Measurements from ENCODE around the gene PRDX3. TPM values are rescaled to one million over a fixed set of nuclear protein-coding genes. Genes with fewer than 3 reads are reported as not detected.

Gene PRDX3
- total RNA-seq, 2 experiments from 2014 or later, result 156 to 175 TPM

DNA sequence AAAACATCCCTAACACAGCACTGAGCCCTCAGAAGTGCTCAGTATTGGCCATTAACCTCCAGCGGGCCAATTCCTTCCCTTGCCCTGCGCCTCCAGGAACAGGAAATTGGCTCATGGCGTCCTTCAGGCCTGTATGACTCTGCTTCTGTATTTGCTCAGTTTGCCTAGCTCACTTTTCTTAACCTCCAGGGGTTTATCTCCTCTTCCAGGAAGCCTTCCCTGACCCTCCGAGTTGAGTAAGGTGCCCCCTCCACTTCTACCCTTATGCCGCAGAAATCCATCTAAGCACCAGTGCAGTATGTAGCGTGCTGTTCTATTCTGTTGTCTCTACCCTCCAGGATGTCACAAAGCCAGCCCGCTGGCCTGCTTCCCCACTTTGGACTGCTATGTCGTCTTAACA, 12.0 kb downstream of the PRDX3 start:
- H3K9me3 ChIP-seq (ENCODE audit: low read length), result no peaks in the 10 kb centered on the region
- ChIA-PET POLR2A (interaction anchor here (0.6 kb wide), 1 partner anchor 24 kb away, joined by 3 read pairs; no protein-coding TSS in a partner anchor), CTCF (ENCODE audit: unreplicated experiment) (no interaction called here)
- no peaks in the 10 kb centered on the region for H4K20me1 ChIP-seq (ENCODE audit: insufficient read depth, low read length)
- H3K4me3 ChIP-seq (ENCODE audit: low read depth, low read length, poor library complexity, severe bottlenecking), result no peak overlapping the region
- peaks cover 26% of the 10 kb centered on the region for H3K4me1 ChIP-seq (ENCODE audit: insufficient read depth, low read length, poor library complexity, severe bottlenecking)
- intact Hi-C loops (cut with micrococcal nuclease; ENCODE audit: unreplicated experiment), result no loop called here
- no peak for DNase-seq (ENCODE audit: low spot score)
- TF ChIP-seq CTCF (conservative IDR thresholded peaks at IDR 0.05; ENCODE audit: low read length) (no peak), EZH2phosphoT487 (IDR thresholded peaks at IDR 0.05; ENCODE audit: borderline replicate concordance, low read depth, low read length) (no peak)
- peak overlapping the region; percentile 94; the same call in 1 of the 2 replicates for H3K4me2 ChIP-seq (ENCODE audit: low read length)
- H2AFZ ChIP-seq (ENCODE audit: low read length), result no peak overlapping the region
- no TSS peak for BruUV-seq (replicated peaks)
- no peaks in the 10 kb centered on the region for H3K9me2 ChIP-seq (ENCODE audit: insufficient read depth, low read length)
- peaks cover 56% of the 10 kb centered on the region for H3K36me3 ChIP-seq (ENCODE audit: insufficient read depth, low read length)
- no peak overlapping the region for H3K27ac ChIP-seq (ENCODE audit: low read depth, low read length, poor library complexity, severe bottlenecking)
- peaks cover 10% of the 10 kb centered on the region; the same call in 1 of the 2 replicates for H3K79me2 ChIP-seq (ENCODE audit: insufficient read depth, low read depth, low read length)

DNA sequence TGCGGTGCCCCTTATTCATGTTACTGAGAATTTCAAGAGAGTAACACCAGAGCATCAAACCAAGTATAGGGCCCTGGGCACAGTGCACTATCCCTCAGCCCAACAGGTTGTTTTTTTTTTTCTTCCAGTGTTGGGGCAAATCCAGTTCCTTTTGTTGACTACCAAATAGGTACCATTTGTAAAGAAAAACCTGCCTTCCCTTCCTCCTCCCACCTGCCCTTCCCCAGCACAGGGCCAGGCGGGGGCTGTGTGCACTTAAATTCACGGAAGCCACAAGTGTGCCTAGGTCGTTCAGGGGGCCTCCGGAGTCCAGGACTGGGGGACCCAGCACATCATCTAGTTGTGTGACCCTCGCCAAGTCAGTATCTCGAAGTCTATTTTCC, 12.5 kb downstream of the PRDX3 start:
- ChIA-PET CTCF (ENCODE audit: unreplicated experiment) (no interaction called here), POLR2A (interaction anchor here (0.6 kb wide), 2 partner anchors 24 to 107 kb away, joined by 3 read pairs; no protein-coding TSS in a partner anchor)
- no TSS peak for BruUV-seq (replicated peaks)
- intact Hi-C loops (cut with micrococcal nuclease; ENCODE audit: unreplicated experiment), result no loop called here
- no peak for TF ChIP-seq EZH2phosphoT487 (IDR thresholded peaks at IDR 0.05; ENCODE audit: borderline replicate concordance, low read depth, low read length)
- TF ChIP-seq CTCF (conservative IDR thresholded peaks at IDR 0.05; ENCODE audit: low read length), result no peak
- no peaks in the 10 kb centered on the region for H3K9me2 ChIP-seq (ENCODE audit: insufficient read depth, low read length)
- H3K4me3 ChIP-seq (ENCODE audit: low read depth, low read length, poor library complexity, severe bottlenecking), result peak overlapping the region; percentile 82
- H2AFZ ChIP-seq (ENCODE audit: low read length), result peak overlapping the region; percentile 79
- no peak for DNase-seq (ENCODE audit: low spot score)
- no peaks in the 10 kb centered on the region for H3K9me3 ChIP-seq (ENCODE audit: low read length)
- H3K79me2 ChIP-seq (ENCODE audit: insufficient read depth, low read depth, low read length), result peaks cover 10% of the 10 kb centered on the region; the same call in 1 of the 2 replicates
- peak overlapping the region; percentile 57 for H3K27ac ChIP-seq (ENCODE audit: low read depth, low read length, poor library complexity, severe bottlenecking)
- peaks cover 26% of the 10 kb centered on the region for H3K4me1 ChIP-seq (ENCODE audit: insufficient read depth, low read length, poor library complexity, severe bottlenecking)
- H3K4me2 ChIP-seq (ENCODE audit: low read length), result peak overlapping the region; percentile 94
- H3K36me3 ChIP-seq (ENCODE audit: insufficient read depth, low read length), result peaks cover 55% of the 10 kb centered on the region
- no peaks in the 10 kb centered on the region for H4K20me1 ChIP-seq (ENCODE audit: insufficient read depth, low read length)
